ENCODE measurements around the gene PIK3C2B.

Gene PIK3C2B

GRCh38 chr1:204506201-204506968, 11.8 kb upstream of the PIK3C2B start:
- Histone ChIP-seq H3K4me3 (ENCODE audit: low read depth, low read length) (peak overlapping the region; percentile 78), H3K9me3 (ENCODE audit: control insufficient read depth, low read length) (no peaks in the 10 kb centered on the region), H3K4me2 (ENCODE audit: low read length) (peak overlapping the region; percentile 91), H3K4me1 (no peaks in the 10 kb centered on the region), H3K27ac (peak overlapping the region; percentile 82), H3K27me3 (ENCODE audit: control insufficient read depth, insufficient read depth, low read length) (no peaks in the 10 kb centered on the region), H3K36me3 (ENCODE audit: control insufficient read depth, insufficient read depth, low read length) (no peaks in the 10 kb centered on the region), H3K79me2 (no peaks in the 10 kb centered on the region), H2AFZ (peak overlapping the region; percentile 67), H3K9ac (no peak overlapping the region)
- TF ChIP-seq CTCF (IDR thresholded peaks at IDR 0.05) = no peak

GRCh38 chr1:204505674-204506200, 11.1 kb upstream of the PIK3C2B start:
- Histone ChIP-seq H3K27me3 (ENCODE audit: control insufficient read depth, insufficient read depth, low read length) (no peaks in the 10 kb centered on the region), H3K4me3 (ENCODE audit: low read depth, low read length) (peak overlapping the region; percentile 78), H3K27ac (peak overlapping the region; percentile 82), H2AFZ (peak overlapping the region; percentile 67), H3K36me3 (ENCODE audit: control insufficient read depth, insufficient read depth, low read length) (no peaks in the 10 kb centered on the region), H3K79me2 (no peaks in the 10 kb centered on the region), H3K9me3 (ENCODE audit: control insufficient read depth, low read length) (no peaks in the 10 kb centered on the region), H3K4me2 (ENCODE audit: low read length) (peak overlapping the region; percentile 91), H3K9ac (no peak overlapping the region), H3K4me1 (no peaks in the 10 kb centered on the region)
- TF ChIP-seq CTCF (IDR thresholded peaks at IDR 0.05) = no peak

GRCh38 chr1:204503913-204504519, 9.4 kb upstream of the PIK3C2B start:
- no peak for TF ChIP-seq CTCF (IDR thresholded peaks at IDR 0.05)
- no peak overlapping the region for H2AFZ ChIP-seq

GRCh38 chr1:204503122-204503912, 8.7 kb upstream of the PIK3C2B start:
- no peaks in the 10 kb centered on the region for H3K27me3 ChIP-seq (ENCODE audit: control insufficient read depth, insufficient read depth, low read length)
- peak overlapping the region; percentile 33 for H2AFZ ChIP-seq
- no peak overlapping the region for H3K4me2 ChIP-seq (ENCODE audit: low read length)
- H3K4me3 ChIP-seq (ENCODE audit: low read depth, low read length) = no peak overlapping the region
- H3K9ac ChIP-seq = no peak overlapping the region
- H3K79me2 ChIP-seq = no peaks in the 10 kb centered on the region
- H3K4me1 ChIP-seq = no peaks in the 10 kb centered on the region
- H3K27ac ChIP-seq = no peak overlapping the region
- TF ChIP-seq CTCF (IDR thresholded peaks at IDR 0.05) = peak; percentile 48
- no peaks in the 10 kb centered on the region for H3K9me3 ChIP-seq (ENCODE audit: control insufficient read depth, low read length)
- no peaks in the 10 kb centered on the region for H3K36me3 ChIP-seq (ENCODE audit: control insufficient read depth, insufficient read depth, low read length)

More at GRCh38 chr1:204503913-204504519, 9.4 kb upstream of the PIK3C2B start:
- H3K27ac ChIP-seq = no peak overlapping the region
- no peak overlapping the region for H3K4me3 ChIP-seq (ENCODE audit: low read depth, low read length)
- no peaks in the 10 kb centered on the region for H3K27me3 ChIP-seq (ENCODE audit: control insufficient read depth, insufficient read depth, low read length)
- no peaks in the 10 kb centered on the region for H3K79me2 ChIP-seq
- no peaks in the 10 kb centered on the region for H3K9me3 ChIP-seq (ENCODE audit: control insufficient read depth, low read length)
- H3K4me2 ChIP-seq (ENCODE audit: low read length) = no peak overlapping the region
- H3K36me3 ChIP-seq (ENCODE audit: control insufficient read depth, insufficient read depth, low read length) = no peaks in the 10 kb centered on the region
- no peak overlapping the region for H3K9ac ChIP-seq
- no peaks in the 10 kb centered on the region for H3K4me1 ChIP-seq

Measured in parathyroid adenoma (tissue), 2 donors.